Retina (tissue), 1 donor: ENCODE measurements around the gene TPCN1.
"Not testable (repeated sequence)": the region's sequence is repeated elsewhere in the genome, so short reads cannot be mapped to it uniquely, and the experiment has no call there.

Source experiments
- DNase-seq: peaks from one replicate; pipeline ENCODE4 v3.0.0-alpha.2; 2016

TPCN1 gene

GRCh38 chr12:113197518-113198077 lies 23.7 kb upstream of the TPCN1 start:
- DNase-seq, result no peak

- no peak for DNase-seq
Measured at GRCh38 chr12:113198296-113198695, 23.0 kb upstream of the TPCN1 start.

- DNase-seq, result no peak
Measured at GRCh38 chr12:113200021-113200797, 21.1 kb upstream of the TPCN1 start.

GRCh38 chr12:113201187-113202177 lies 19.8 kb upstream of the TPCN1 start:
- DNase-seq, result no peak

- no peak for DNase-seq
Measured at GRCh38 chr12:113202300-113203075, 18.8 kb upstream of the TPCN1 start.

GRCh38 chr12:113203852-113204760 lies 17.2 kb upstream of the TPCN1 start:
- no peak for DNase-seq

GRCh38 chr12:113204804-113205203 lies 16.5 kb upstream of the TPCN1 start:
- DNase-seq, result no peak

- not testable (repeated sequence) for DNase-seq
Measured at GRCh38 chr12:113206802-113207201, 14.5 kb upstream of the TPCN1 start.

GRCh38 chr12:113207613-113208040 lies 13.6 kb upstream of the TPCN1 start:
- DNase-seq, result no peak

- DNase-seq, result no peak
Measured at GRCh38 chr12:113208041-113208934, 13.0 kb upstream of the TPCN1 start.

GRCh38 chr12:113211160-113211559 lies 10.1 kb upstream of the TPCN1 start:
- DNase-seq, result no peak

- no peak for DNase-seq
Measured at GRCh38 chr12:113214895-113215400, 6.3 kb upstream of the TPCN1 start.

GRCh38 chr12:113216027-113216426 lies 5.2 kb upstream of the TPCN1 start:
- no peak for DNase-seq

GRCh38 chr12:113220593-113221180 lies 577 bp upstream of the TPCN1 start:
- DNase-seq, result no peak

GRCh38 chr12:113221997-113222729 lies 899 bp downstream of the TPCN1 start:
- DNase-seq, result no peak

- no peak for DNase-seq
Measured at GRCh38 chr12:113222730-113223531, 1.7 kb downstream of the TPCN1 start.

- DNase-seq, result no peak
Measured at GRCh38 chr12:113224955-113225354, 3.7 kb downstream of the TPCN1 start.
